Vagina (tissue), 2 donors: ENCODE results near the gene HECW1.

Experiments used
- CTCF ChIP-seq, 3 experiments: fragments of 450-650 bp in 2 of 3; fragments of 200-600 bp in 1 of 3; sonication (generic) in 1 of 3; IDR thresholded peaks; one replicate each; pipeline ENCODE4 v1.5.1; 2017 to 2019; ENCODE audit warnings: antibody characterized with exemption in 3 of 3, mild to moderate bottlenecking in 2 of 3, moderate library complexity in 2 of 3
- POLR2A ChIP-seq, 2 donors: fragments of 450-650 bp; IDR thresholded peaks; one replicate each; pipeline ENCODE4 v1.6.1; 2017; ENCODE audit warnings: antibody characterized with exemption in 2 of 2, mild to moderate bottlenecking in 2 of 2, moderate library complexity in 2 of 2
- POLR2AphosphoS5 ChIP-seq, 2 donors: sonication (generic); formaldehyde crosslinking; IDR thresholded peaks; one replicate each; pipeline ENCODE4 v1.9.0; 2017; ENCODE audit warnings: antibody characterized with exemption in 2 of 2, mild to moderate bottlenecking in 2 of 2, low read depth in 1 of 2; ENCODE audit not compliant: insufficient read depth in 1 of 2

- no peak for TF ChIP-seq CTCF (IDR thresholded peaks at IDR 0.05)
- TF ChIP-seq POLR2A (IDR thresholded peaks at IDR 0.05), result no peak
- no peak for TF ChIP-seq POLR2AphosphoS5 (IDR thresholded peaks at IDR 0.05; ENCODE audit: insufficient read depth in 1 of 2, low read depth in 1 of 2)
Observed at GRCh38 chr7:43542716-43543115, 430.3 kb downstream of the HECW1 start.
